Stimulated activated CD4-positive, alpha-beta T cell treated with anti-CD3 and anti-CD28 coated beads, Interleukin-2, amount 100 ng/mL, for 24 hours (primary cell): Measurements from ENCODE around the gene SERTAD3.
"Not testable (repeated sequence)": the region's sequence is repeated elsewhere in the genome, so short reads cannot be mapped to it uniquely, and the experiment has no call there.

Experiments
- DNase-seq, 2 donors: peaks; one replicate each; pipeline ENCODE4 v3.0.0-alpha.2; 2020

The SERTAD3 gene

DNA sequence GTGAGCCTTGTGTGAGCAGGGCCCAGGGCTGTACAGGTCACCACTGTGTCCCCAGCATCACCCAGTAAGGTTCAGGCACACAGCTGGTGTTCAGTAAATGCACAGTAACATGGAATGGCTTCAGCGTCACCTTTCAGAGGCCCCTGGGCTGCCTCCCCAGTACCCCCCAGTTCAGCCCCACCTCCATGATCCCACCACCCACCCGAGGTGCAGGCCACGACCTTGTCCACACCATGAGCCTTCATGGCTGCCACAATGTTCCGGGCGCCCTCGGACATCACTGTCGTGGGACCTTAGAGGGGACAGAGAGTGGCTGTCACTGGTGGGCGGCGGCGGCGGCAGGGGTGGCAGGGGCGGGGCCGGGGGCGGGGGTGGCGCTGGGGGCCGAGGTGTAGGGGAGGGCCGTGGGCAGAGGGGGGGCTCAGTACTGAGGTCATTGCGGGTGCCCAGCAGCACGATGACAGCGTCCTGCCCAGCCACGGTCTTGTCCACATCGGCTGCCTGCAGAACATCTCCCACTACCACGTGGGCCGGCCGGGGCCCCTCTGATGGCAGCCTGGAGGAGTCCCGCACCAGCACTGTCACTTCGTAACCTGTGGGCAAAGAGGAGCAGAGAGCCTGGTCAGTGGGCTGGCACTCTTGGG is 13.9 kb upstream of the SERTAD3 start:
- no peak for DNase-seq

- DNase-seq = no peak
Observed at GRCh38 chr19:40457048-40457447, 12.9 kb upstream of the SERTAD3 start.

DNA sequence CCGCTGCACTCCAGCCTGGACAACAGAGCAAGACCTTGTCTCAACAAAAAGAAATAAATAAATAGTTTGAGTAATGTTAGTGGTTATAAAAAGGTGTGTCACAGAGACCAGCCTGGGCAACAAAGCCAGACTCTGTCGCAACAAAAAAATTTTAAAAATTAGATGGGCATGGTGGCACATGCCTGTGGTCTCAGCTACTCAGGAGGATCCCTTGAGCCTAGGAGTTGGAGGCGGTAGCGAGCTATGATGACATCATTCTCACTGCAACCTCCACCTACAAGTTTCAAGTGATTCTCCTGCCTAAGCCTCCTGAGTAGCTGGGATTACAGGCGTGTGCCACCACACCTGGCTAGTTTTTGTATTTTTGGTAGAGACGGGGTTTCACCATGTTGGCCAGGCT is 9.8 kb upstream of the SERTAD3 start:
- DNase-seq = not testable (repeated sequence)

DNA sequence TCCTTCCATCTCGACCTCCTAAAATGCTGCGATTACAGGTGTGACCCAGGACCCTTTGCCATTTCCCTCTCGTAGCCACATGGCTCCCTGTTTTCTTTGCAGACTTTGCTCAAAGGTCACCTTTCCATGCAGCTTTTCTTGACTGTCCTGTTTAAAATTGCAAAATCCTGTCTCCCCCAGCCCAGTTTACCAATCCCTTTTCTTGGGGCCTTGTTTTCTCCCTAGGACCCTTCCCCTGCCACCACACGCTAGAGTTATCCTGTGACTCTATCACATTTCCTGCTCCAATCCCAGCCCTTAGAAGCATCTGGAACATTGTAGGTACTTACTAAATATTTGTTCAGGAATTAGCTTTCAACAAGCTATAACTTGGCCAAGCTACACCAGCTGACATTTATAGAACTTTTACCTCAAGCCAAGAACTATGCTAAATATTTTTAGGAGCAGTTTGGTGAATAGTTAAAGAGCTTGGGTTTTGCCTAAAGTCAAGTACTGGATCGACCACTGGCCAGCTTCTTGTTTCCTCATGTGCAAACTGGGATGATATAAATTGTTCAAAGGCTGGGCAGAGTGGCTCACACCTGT is 9.1 kb upstream of the SERTAD3 start:
- DNase-seq = no peak

DNA sequence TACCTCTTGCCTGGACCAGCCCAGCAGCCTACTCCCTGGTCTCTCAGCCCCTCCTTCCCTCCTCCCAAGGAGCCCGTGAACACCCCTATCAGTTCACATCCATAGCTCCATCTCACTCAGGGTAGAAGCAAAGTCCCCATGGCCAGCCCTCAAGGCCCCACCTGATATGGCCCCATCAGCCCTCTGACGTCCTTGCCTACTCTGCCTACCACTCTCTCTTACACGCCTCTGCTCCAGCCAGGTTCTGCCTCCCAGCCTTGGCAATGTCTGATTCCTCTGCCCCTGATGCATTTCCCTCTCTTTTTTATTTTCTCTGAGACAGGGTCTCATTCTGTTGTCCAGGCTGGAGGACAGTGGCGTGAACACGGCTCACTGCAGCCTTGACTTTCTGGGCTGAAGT is 7.9 kb upstream of the SERTAD3 start:
- DNase-seq = no peak

DNA sequence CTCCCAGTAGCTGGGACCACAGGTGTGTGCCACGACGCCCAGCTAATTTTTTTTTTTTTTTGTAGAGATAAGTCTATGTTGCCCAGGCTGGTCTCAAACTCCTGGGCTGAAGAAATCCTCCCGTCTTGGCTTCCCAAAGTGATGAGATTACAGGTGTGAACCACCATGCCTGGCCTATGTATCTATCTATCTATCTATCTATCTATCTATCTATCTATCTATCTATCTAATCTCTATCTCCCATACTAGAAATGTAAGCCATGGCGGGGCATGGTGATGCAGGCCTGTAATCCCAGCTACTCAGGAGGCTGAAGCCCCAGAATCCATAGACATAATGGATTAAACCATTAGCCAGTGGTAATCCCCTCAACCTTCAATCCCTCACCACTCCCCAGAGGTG is 6.5 kb upstream of the SERTAD3 start:
- no peak for DNase-seq

GRCh38 chr19:40449506-40449905 is 5.4 kb upstream of the SERTAD3 start:
- DNase-seq = no peak

DNA sequence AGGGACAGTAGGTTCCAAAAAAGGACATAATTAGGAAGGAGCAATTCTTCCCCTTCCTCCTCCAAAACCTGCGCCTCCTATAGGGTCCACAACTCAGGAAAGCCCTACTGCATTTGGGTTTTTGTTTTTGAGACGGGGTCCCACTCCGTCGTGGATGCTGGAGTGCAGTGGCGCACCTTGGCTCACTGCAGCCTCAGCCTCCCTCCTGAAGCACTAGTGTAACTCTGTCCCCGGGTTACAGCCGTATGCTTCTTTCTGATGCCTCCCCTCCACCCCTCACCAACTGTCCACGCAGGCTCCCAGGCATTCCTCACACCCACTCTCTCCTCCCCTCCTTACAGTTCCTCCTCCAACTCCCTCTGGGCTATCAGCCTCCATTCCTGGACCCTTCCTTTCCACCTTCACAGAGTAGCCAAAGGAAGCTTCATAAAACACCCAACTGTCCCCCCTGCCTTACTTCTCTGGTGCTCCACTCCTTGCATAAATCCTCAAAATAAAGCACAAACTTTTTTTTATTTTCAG is 2.2 kb upstream of the SERTAD3 start:
- DNase-seq = no peak

DNA sequence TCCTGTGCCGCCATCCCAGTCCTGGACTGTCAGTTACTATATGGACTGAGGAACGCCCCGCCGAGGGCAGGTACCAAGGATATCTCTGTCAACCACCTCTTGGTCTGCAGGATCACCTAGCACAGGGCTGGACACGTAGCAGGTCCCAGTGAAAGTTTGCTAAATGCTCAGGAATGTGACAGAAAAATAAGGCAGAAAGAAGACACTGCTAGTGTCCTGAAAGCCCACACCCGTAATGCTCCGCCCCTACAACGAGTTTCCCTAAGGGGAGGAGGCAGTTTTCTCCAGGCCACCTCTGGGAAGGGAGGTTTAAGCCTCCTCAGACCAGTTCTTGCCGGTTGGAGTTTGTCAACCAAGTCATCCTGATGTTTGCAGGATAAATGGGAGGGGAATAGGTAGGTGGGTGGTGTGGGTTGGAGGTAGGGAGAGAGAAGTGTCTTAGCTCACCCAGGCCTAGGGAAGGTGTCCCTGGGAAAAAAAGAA is 1.7 kb upstream of the SERTAD3 start:
- no peak for DNase-seq

- no peak for DNase-seq
Observed at GRCh38 chr19:40444825-40445312, 734 bp upstream of the SERTAD3 start.

DNA sequence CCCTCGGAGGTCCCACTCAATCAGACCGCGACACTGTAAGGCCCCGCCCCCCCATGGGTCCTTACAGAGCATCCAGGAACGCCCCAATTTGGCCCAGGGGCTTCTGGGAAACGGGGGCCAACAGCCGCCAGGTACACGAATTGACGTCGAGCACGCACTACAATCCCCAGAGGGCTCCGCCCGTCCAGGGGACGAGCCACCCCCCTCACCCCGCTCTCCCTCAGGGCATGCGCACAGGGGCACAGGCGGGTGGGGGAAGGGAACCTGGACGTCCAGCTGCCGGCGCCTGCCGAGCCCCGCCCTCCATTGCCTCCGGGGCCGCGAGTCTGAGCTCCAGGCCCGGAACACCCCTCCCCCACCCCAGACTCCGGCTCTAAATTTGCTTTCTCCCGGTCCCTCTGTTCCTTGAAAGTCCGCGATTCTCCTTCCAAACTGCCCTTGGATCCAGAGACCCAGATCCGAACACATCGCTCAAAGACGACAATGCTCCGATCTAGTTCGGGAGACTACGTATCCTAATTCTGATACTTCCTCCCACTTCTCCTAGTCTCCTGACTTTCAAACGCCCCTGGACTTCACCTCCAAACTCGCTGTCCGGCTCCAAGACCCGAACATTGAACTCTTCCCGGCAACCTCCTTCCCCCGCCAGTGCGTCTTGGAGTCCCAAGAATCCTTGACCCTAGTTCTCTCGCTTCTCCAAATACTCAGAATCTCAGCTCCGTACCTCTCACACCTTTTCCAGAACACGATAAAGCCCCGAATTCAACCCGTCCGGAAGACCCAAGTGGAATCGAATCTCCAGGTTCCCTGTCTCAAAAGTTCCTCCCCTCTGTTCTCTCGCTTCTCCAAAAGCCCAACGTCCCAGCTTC is 770 bp downstream of the SERTAD3 start:
- peak; percentile 99 for DNase-seq

GRCh38 chr19:40442328-40443130 is 1.6 kb downstream of the SERTAD3 start:
- DNase-seq = peak in 1 of 2 donors; percentile 28

GRCh38 chr19:40441719-40442253 is 2.3 kb downstream of the SERTAD3 start:
- DNase-seq = no peak

DNA sequence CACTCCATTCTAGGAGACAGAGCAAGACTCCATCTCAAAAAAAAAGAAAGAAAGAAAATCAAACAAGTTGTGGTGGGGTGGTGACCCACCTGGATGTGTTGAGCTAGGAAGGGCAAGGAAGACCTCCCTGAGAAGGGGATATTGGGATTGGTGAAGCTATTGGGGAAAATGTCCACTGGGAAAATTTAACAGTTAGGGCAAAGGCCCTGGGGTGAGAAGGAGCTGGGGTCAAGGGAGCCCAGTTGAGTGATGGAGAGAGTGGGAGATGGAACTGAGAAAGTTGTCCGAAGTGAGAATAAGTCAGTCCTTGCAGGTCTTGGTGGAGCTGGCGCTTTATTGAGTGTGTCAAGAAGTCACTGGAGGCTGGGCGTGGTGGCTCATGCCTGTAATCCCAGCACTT is 5.9 kb downstream of the SERTAD3 start:
- no peak for DNase-seq

GRCh38 chr19:40433391-40434216 is 10.5 kb downstream of the SERTAD3 start:
- DNase-seq = peak; percentile 57 to 60

DNA sequence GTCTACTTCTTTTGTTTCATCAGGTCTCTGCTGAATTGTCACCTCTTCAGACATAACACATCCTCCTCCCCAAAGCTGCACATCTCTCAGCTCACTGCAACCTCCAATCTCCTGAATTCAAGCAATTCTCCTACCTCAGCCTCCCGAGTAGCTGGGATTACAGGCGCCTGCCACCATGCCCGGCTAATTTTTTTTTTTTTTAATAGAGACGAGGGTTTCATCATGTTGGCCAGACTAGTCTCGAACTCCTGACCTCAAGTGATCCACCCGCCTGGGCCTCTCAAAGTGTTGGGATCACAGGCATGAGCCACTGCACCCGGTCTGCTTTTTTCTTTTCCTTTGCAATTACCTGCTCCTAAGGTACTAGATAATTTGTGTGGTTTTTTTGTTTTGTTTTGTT is 11.4 kb downstream of the SERTAD3 start:
- not testable (repeated sequence) for DNase-seq

GRCh38 chr19:40431698-40432097 is 12.4 kb downstream of the SERTAD3 start:
- DNase-seq = no peak

- not testable (repeated sequence) for DNase-seq
Observed at GRCh38 chr19:40430242-40430641, 13.9 kb downstream of the SERTAD3 start.

GRCh38 chr19:40428197-40428596 is 15.9 kb downstream of the SERTAD3 start:
- not testable (repeated sequence) for DNase-seq

GRCh38 chr19:40425450-40426287 is 18.5 kb downstream of the SERTAD3 start, which contains the start of gene SERTAD1:
Gene SERTAD1, minus strand, starts transcription at chr19:40425992. Its CDS starts 2,446 bp downstream, at chr19:40423546.
- DNase-seq = peak; percentile 100
